Upper lobe of right lung (tissue), 1 donor: ENCODE measurements around the gene IKBKG. TPM values are rescaled to one million over a fixed set of nuclear protein-coding genes. Genes with fewer than 3 reads are reported as not detected.
A peak's percentile ranks its signal among the peaks of the same experiment; 100 is the strongest.

Experiments
- ATAC-seq: fragments of 200-7000 bp; cut with Tn5 transposase; one replicate; pipeline ENCODE4 v1.9.1; 2020; ENCODE audit warnings: mild to moderate bottlenecking, moderate library complexity
- DNase-seq: peaks from one replicate; pipeline ENCODE4 v3.0.0-alpha.2; 2020
- H3K27ac ChIP-seq: fragments of 200-600 bp; one replicate; pipeline ENCODE4 v1.8.0; 2022
- H3K27me3 ChIP-seq: fragments of 200-600 bp; one replicate; pipeline ENCODE4 v1.8.0; 2022; ENCODE audit warnings: mild to moderate bottlenecking
- H3K36me3 ChIP-seq: fragments of 200-600 bp; one replicate; pipeline ENCODE4 v1.8.0; 2022
- H3K4me1 ChIP-seq: fragments of 200-600 bp; one replicate; pipeline ENCODE4 v1.8.0; 2022
- H3K4me3 ChIP-seq: fragments of 200-600 bp; one replicate; pipeline ENCODE4 v1.8.0; 2022; ENCODE audit warnings: mild to moderate bottlenecking
- H3K9me3 ChIP-seq: fragments of 200-600 bp; one replicate; pipeline ENCODE4 v1.8.0; 2022
- CTCF ChIP-seq: fragments of 200-600 bp; IDR thresholded peaks from one replicate; pipeline ENCODE4 v1.8.0; 2022; ENCODE audit warnings: antibody characterized with exemption
- intact Hi-C: fragments of 100-400 bp; cut with DNase I; formaldehyde crosslinking; loops from one replicate; pipeline ENCODE4 v1.11.0; 2022
- total RNA-seq: library from RNA; stranded (reverse); fragmentation: NEBNext Ultra II Directional; extraction: Animal tissue kit (Norgen Biotek cat#: 25700); gene quantifications from one replicate; pipeline ENCODE4 v1.2.1, GENCODE V29; 2021
- donor health status: DM: no; HTN: yes; CAD: no; lungs with severe emphysema.

The IKBKG gene
- total RNA-seq, 1 donor from 2014 or later: 33.4 TPM

- no peak for TF ChIP-seq CTCF
- no peaks in the 10 kb centered on the region for H3K4me1 ChIP-seq
- no peaks in the 10 kb centered on the region for H3K36me3 ChIP-seq
- no peak overlapping the region for H3K4me3 ChIP-seq
- no peaks in the 10 kb centered on the region for H3K9me3 ChIP-seq
- ATAC-seq: no peak
- DNase-seq: no peak
- no peak overlapping the region for H3K27ac ChIP-seq
- intact Hi-C loops: no loop called here
- H3K27me3 ChIP-seq: no peaks in the 10 kb centered on the region
Observed at GRCh38 chrX:154595559-154596249, 48.3 kb downstream of the IKBKG start.

- Histone ChIP-seq H3K27ac (no peak overlapping the region), H3K9me3 (no peaks in the 10 kb centered on the region), H3K27me3 (no peaks in the 10 kb centered on the region), H3K36me3 (no peaks in the 10 kb centered on the region), H3K4me3 (no peak overlapping the region), H3K4me1 (no peaks in the 10 kb centered on the region)
- no peak for DNase-seq
- ATAC-seq: peak; percentile 88
- intact Hi-C loops: no loop called here
- TF ChIP-seq CTCF: no peak
Observed at GRCh38 chrX:154596290-154596929, 49.0 kb downstream of the IKBKG start.

DNA sequence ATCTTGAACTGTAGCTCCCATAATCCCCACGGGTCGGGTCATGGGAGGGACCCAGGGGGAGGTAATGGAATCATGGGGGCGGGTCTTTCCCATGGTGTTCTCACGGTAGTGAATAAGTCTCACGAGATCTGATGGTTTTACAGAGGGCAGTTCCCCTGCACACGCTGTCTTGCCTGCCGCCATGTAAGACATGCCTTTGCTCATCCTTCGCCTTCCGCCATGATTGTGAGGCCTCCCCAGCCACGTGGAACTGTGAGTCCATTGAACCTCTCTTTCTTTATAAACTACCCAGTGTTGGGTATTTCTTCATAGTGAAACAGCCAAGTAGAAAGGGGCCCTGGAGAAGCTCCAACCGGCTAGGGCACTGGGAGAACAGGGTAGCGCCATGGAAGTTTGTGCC is 49.8 kb downstream of the IKBKG start:
- Histone ChIP-seq H3K27ac (no peak overlapping the region), H3K36me3 (no peaks in the 10 kb centered on the region), H3K4me3 (no peak overlapping the region), H3K27me3 (no peaks in the 10 kb centered on the region), H3K9me3 (no peaks in the 10 kb centered on the region), H3K4me1 (no peaks in the 10 kb centered on the region)
- no peak for TF ChIP-seq CTCF
- no peak for DNase-seq
- no peak for ATAC-seq
- intact Hi-C loops: no loop called here

DNA sequence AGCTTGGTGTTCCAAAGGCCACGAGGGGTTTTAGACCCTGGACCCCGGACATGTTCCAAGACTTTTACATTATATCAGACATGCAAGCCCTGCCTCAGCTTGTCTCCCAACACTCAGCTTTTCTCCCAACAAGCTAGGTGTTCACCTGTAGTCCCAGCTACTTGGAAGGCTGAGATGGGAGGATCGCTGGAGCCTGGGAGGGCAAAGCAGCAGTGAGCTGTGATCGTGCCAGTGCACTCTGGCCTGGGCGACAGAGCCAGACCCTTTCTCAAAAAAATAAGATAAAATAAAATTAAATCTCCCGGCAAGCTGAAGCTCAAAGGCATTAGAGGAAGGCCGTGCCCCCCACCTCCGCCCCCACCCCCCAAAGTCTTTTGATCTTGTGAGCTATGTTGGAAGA is 51.2 kb downstream of the IKBKG start:
- Histone ChIP-seq H3K4me1 (no peaks in the 10 kb centered on the region), H3K9me3 (no peaks in the 10 kb centered on the region), H3K27ac (no peak overlapping the region), H3K27me3 (no peaks in the 10 kb centered on the region), H3K36me3 (no peaks in the 10 kb centered on the region), H3K4me3 (no peak overlapping the region)
- DNase-seq: no peak
- ATAC-seq: no peak
- TF ChIP-seq CTCF: no peak
- intact Hi-C loops: no loop called here

GRCh38 chrX:154599531-154599930 is 52.1 kb downstream of the IKBKG start:
- Histone ChIP-seq H3K36me3 (no peaks in the 10 kb centered on the region), H3K27ac (no peak overlapping the region), H3K27me3 (no peaks in the 10 kb centered on the region), H3K4me1 (no peaks in the 10 kb centered on the region), H3K9me3 (no peaks in the 10 kb centered on the region), H3K4me3 (no peak overlapping the region)
- no peak for TF ChIP-seq CTCF
- ATAC-seq (no peak), DNase-seq (no peak)
- intact Hi-C loops: no loop called here
